Calu3 (cell line): ENCODE results near the gene ZNF521. TPM values are rescaled to one million over a fixed set of nuclear protein-coding genes. Genes with fewer than 3 reads are reported as not detected.

Experiments used
- BruUV-seq: library from RNA; stranded (reverse); fragments of 400-500 nt; replicated peaks from 2 replicates; lab custom pipeline; 2021; lab: Mats Ljungman, UMichigan
- CTCF ChIA-PET: fragments of 300-600 bp; sonication (Branson Sonifier 250); formaldehyde crosslinking; loops from one replicate; lab custom pipeline; 2022; ENCODE audit warnings: antibody characterized with exemption; lab: Charles Lee
- DNase-seq: peaks from one replicate; pipeline ENCODE4 v3.0.0; 2022
- H3K27ac Mint-ChIP-seq: one replicate; pipeline ENCODE4 v1.8.0; 2022; ENCODE audit warnings: mixed read lengths; ENCODE audit not compliant: unreplicated experiment
- H3K27me3 Mint-ChIP-seq: one replicate; pipeline ENCODE4 v1.8.0; 2022; ENCODE audit warnings: mixed read lengths; ENCODE audit not compliant: unreplicated experiment
- H3K36me3 Mint-ChIP-seq: one replicate; pipeline ENCODE4 v1.8.0; 2022; ENCODE audit warnings: mild to moderate bottlenecking, moderate library complexity, mixed read lengths; ENCODE audit not compliant: insufficient read depth, unreplicated experiment
- H3K4me1 Mint-ChIP-seq: one replicate; pipeline ENCODE4 v1.8.0; 2022; ENCODE audit warnings: mild to moderate bottlenecking, low read depth, mixed read lengths; ENCODE audit not compliant: unreplicated experiment
- H3K4me3 Mint-ChIP-seq: one replicate; pipeline ENCODE4 v1.8.0; 2022; ENCODE audit warnings: mild to moderate bottlenecking, low read depth, moderate library complexity, mixed read lengths; ENCODE audit not compliant: unreplicated experiment
- H3K9me3 Mint-ChIP-seq: one replicate; pipeline ENCODE4 v1.8.0; 2022; ENCODE audit warnings: low read depth, mixed read lengths; ENCODE audit not compliant: unreplicated experiment
- intact Hi-C: fragments of 100-400 bp; cut with micrococcal nuclease; formaldehyde crosslinking; loops from one replicate; pipeline ENCODE4 v1.10.0; 2022; ENCODE audit not compliant: unreplicated experiment
- total RNA-seq: library from RNA; stranded (reverse); gene quantifications from 2 replicates; pipeline ENCODE4 v1.2.3, GENCODE V29; 2022
- TF ChIP-seq, protein P1 (sequence below): fragments of 200-600 bp; IDR thresholded peaks from one replicate; pipeline ENCODE4 v1.8.0; 2022; ENCODE audit warnings: antibody characterized with exemption; ENCODE audit not compliant: unreplicated experiment

ZNF521 gene
- total RNA-seq, 1 experiment from 2014 or later = not detected

- CTCF ChIA-PET = no interaction called here
- peaks cover 55% of the 10 kb centered on the region for H3K27me3 Mint-ChIP-seq
- H3K27ac Mint-ChIP-seq = no peak overlapping the region
- DNase-seq = no peak
- intact Hi-C loops = no loop called here
- no peaks in the 10 kb centered on the region for H3K9me3 Mint-ChIP-seq
- no peaks in the 10 kb centered on the region for H3K36me3 Mint-ChIP-seq
- H3K4me1 Mint-ChIP-seq = no peaks in the 10 kb centered on the region
- no TSS peak for BruUV-seq
- no peak overlapping the region for H3K4me3 Mint-ChIP-seq
- TF ChIP-seq, protein P1, sequence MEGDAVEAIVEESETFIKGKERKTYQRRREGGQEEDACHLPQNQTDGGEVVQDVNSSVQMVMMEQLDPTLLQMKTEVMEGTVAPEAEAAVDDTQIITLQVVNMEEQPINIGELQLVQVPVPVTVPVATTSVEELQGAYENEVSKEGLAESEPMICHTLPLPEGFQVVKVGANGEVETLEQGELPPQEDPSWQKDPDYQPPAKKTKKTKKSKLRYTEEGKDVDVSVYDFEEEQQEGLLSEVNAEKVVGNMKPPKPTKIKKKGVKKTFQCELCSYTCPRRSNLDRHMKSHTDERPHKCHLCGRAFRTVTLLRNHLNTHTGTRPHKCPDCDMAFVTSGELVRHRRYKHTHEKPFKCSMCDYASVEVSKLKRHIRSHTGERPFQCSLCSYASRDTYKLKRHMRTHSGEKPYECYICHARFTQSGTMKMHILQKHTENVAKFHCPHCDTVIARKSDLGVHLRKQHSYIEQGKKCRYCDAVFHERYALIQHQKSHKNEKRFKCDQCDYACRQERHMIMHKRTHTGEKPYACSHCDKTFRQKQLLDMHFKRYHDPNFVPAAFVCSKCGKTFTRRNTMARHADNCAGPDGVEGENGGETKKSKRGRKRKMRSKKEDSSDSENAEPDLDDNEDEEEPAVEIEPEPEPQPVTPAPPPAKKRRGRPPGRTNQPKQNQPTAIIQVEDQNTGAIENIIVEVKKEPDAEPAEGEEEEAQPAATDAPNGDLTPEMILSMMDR = no peak
Measured at GRCh38 chr18:25186871-25187270, 165.1 kb downstream of the ZNF521 start.

DNA sequence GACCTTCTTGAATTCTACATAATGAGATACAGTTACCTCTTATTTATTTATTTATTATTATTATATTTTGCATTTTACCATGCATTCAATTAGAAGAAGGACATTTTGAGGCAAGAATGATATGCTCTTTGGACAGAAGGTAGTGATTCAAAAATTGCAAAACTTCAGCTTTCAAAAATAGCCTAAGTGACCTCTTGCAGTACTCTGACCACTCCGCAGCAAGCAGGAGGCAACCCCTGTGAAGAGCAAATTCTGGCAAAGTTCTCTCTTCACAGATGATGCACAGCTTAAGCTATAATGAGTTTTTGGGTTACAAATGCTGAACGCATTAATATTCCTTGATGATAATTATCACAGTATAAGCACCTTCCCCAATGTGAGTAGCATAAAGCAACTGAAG lies 170.0 kb downstream of the ZNF521 start:
- Mint-ChIP-seq H3K4me1 (no peaks in the 10 kb centered on the region), H3K36me3 (no peaks in the 10 kb centered on the region), H3K9me3 (no peaks in the 10 kb centered on the region), H3K27me3 (peaks cover 30% of the 10 kb centered on the region), H3K4me3 (no peak overlapping the region), H3K27ac (no peak overlapping the region)
- intact Hi-C loops = no loop called here
- no TSS peak for BruUV-seq
- no peak for DNase-seq
- CTCF ChIA-PET = no interaction called here
- TF ChIP-seq, protein P1 = no peak

DNA sequence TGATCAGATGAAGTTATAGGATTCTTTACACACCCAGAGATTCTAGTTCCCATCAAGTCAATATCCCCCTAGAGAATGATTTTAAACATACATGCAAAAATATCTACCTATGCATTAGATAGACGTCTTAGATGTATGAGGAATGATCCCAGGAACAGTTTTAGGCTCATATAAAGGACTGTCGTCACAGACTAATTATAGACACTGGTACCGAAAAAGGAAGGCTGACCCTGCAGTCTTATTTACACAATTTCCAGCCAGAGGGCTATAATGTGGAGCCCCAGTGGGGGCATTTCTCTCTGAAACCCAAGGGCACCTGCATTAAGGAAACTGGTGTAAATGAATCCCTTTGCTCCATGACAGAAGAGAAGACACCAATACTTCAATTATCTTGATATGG lies 170.4 kb downstream of the ZNF521 start:
- intact Hi-C loops = no loop called here
- no peaks in the 10 kb centered on the region for H3K9me3 Mint-ChIP-seq
- no peaks in the 10 kb centered on the region for H3K36me3 Mint-ChIP-seq
- no peak overlapping the region for H3K27ac Mint-ChIP-seq
- H3K4me3 Mint-ChIP-seq = no peak overlapping the region
- CTCF ChIA-PET = no interaction called here
- DNase-seq = no peak
- no TSS peak for BruUV-seq
- no peaks in the 10 kb centered on the region for H3K4me1 Mint-ChIP-seq
- H3K27me3 Mint-ChIP-seq = peaks cover 30% of the 10 kb centered on the region
- TF ChIP-seq, protein P1 = no peak

DNA sequence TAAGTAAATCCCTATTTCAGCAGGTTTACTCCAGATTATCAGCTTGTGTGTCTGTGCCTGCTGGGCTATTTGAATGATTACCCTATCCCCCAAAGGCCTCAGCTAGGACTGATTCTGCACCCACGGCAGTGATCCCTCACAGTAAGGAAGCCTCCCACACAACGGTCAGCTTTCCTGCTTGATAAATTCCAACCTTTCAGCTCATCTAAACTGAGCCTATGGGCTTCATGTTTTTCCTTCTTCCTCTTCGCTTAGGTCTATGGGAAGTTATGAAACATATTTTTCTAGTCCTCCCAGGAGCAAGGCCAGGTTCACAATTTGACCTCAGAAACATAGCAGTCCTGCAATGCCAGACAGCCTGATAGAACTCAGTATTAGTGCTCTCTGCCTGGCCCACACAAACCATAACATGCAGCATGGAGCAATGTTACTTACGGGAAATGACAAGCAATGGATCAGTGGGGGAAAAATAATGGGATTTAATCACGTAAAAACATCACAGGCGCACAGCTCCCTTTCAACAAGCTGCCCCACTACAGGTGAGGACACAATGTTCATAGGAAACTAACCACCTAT lies 170.9 kb downstream of the ZNF521 start:
- Mint-ChIP-seq H3K4me1 (no peaks in the 10 kb centered on the region), H3K36me3 (no peaks in the 10 kb centered on the region), H3K27ac (no peak overlapping the region), H3K9me3 (no peaks in the 10 kb centered on the region), H3K4me3 (no peak overlapping the region), H3K27me3 (peaks cover 28% of the 10 kb centered on the region)
- DNase-seq = no peak
- intact Hi-C loops = no loop called here
- TF ChIP-seq, protein P1 = no peak
- BruUV-seq = no TSS peak
- CTCF ChIA-PET = no interaction called here
